IMR-90 (cell line): Measurements from ENCODE around the gene PLXNA1. TPM values are rescaled to one million over a fixed set of nuclear protein-coding genes. Genes with fewer than 3 reads are reported as not detected.

Experiments
- ATAC-seq: fragments of 200-7000 bp; cut with Tn5 transposase; 2 replicates; pipeline ENCODE4 v1.9.1; 2020; ENCODE audit warnings: low read depth, mild to moderate bottlenecking, moderate library complexity
- BruUV-seq: library from RNA; stranded (reverse); fragments of 400-500 nt; replicated peaks from 2 replicates; lab custom pipeline; 2021; lab: Mats Ljungman, UMichigan
- CTCF ChIA-PET: fragments of 300-600 bp; formaldehyde crosslinking; extraction: SDS; loops from one replicate; lab custom pipeline; 2021; ENCODE audit warnings: antibody characterized with exemption; lab: Yijun Ruan, JAX
- POLR2A ChIA-PET: fragments of 300-600 bp; sonication (Branson Sonifier 250); formaldehyde crosslinking; loops from one replicate; lab custom pipeline; 2022; ENCODE audit warnings: antibody characterized with exemption; ENCODE audit not compliant: unreplicated experiment; lab: Charles Lee
- DNase-seq: peaks from one replicate; pipeline ENCODE4 v3.0.0; 2013
- H2AFZ ChIP-seq: replicated peaks from 2 replicates; pipeline ENCODE3; 2013; ENCODE audit warnings: low read length, mild to moderate bottlenecking; ENCODE audit not compliant: poor library complexity
- H2AK5ac ChIP-seq: 2 replicates; pipeline ENCODE4 v1.6.1; 2013; ENCODE audit warnings: low read depth, low read length, inconsistent platforms
- H2AK9ac ChIP-seq: replicated peaks from 2 replicates; pipeline ENCODE3; 2013; ENCODE audit warnings: mild to moderate bottlenecking, low read depth, low read length, moderate library complexity; ENCODE audit not compliant: poor library complexity
- H2BK120ac ChIP-seq: 2 replicates; pipeline ENCODE4 v1.6.1; 2013; ENCODE audit warnings: low read depth, low read length, inconsistent platforms
- H2BK15ac ChIP-seq: 3 replicates; pipeline ENCODE4 v1.6.1; 2013; ENCODE audit warnings: low read depth, low read length, inconsistent platforms
- H2BK20ac ChIP-seq: 2 replicates; pipeline ENCODE4 v1.6.1; 2013; ENCODE audit warnings: low read depth, mild to moderate bottlenecking, inconsistent platforms, low read length, moderate library complexity
- H2BK5ac ChIP-seq: 2 replicates; pipeline ENCODE4 v1.6.1; 2013; ENCODE audit warnings: mild to moderate bottlenecking, low read depth, low read length, inconsistent platforms; ENCODE audit not compliant: poor library complexity, severe bottlenecking
- H3K14ac ChIP-seq: replicated peaks from 2 replicates; pipeline ENCODE4 v1.6.1; 2013; ENCODE audit warnings: low read depth, low read length, inconsistent platforms
- H3K18ac ChIP-seq: 2 replicates; pipeline ENCODE4 v1.6.1; 2013; ENCODE audit warnings: low read depth, low read length, control low read depth
- H3K23ac ChIP-seq: 2 replicates; pipeline ENCODE4 v1.6.1; 2013; ENCODE audit warnings: low read depth, low read length, inconsistent platforms
- H3K27ac ChIP-seq: 2 replicates; pipeline ENCODE4 v1.5.1; 2013; ENCODE audit warnings: mild to moderate bottlenecking, control low read depth, low read length; ENCODE audit not compliant: insufficient read depth
- H3K27me3 ChIP-seq: 2 replicates; pipeline ENCODE4 v1.6.1; 2013; ENCODE audit warnings: low read length; ENCODE audit not compliant: control insufficient read depth, insufficient read depth
- H3K36me3 ChIP-seq: 2 replicates; pipeline ENCODE4 v1.6.1; 2013; ENCODE audit warnings: low read length, mixed read lengths; ENCODE audit not compliant: control insufficient read depth, insufficient read depth
- H3K4ac ChIP-seq: 2 replicates; pipeline ENCODE4 v1.6.1; 2013; ENCODE audit warnings: low read depth, low read length, inconsistent platforms
- H3K4me1 ChIP-seq: 2 replicates; pipeline ENCODE4 v1.6.1; 2013; ENCODE audit warnings: low read length, mixed read lengths; ENCODE audit not compliant: control insufficient read depth, insufficient read depth
- H3K4me2 ChIP-seq: 2 replicates; pipeline ENCODE4 v1.6.1; 2013; ENCODE audit warnings: low read depth, mild to moderate bottlenecking, control low read depth, low read length, moderate library complexity
- H3K4me3 ChIP-seq: 2 replicates; pipeline ENCODE4 v1.5.1; 2013; ENCODE audit warnings: low read depth, mild to moderate bottlenecking, control low read depth, low read length, moderate library complexity; ENCODE audit not compliant: insufficient read depth
- H3K56ac ChIP-seq: 2 replicates; pipeline ENCODE4 v1.6.1; 2013; ENCODE audit warnings: low read length, inconsistent platforms; ENCODE audit not compliant: insufficient read depth; ENCODE audit errors: extremely low read depth
- H3K79me1 ChIP-seq, 2 experiments: 2 replicates each; pipeline ENCODE4 v1.6.1; 2013; ENCODE audit warnings: low read length in 2 of 2, inconsistent platforms in 1 of 2, low read depth in 1 of 2
- H3K9ac ChIP-seq: 2 replicates; pipeline ENCODE4 v1.6.1; 2013; ENCODE audit warnings: low read depth, low read length, control low read depth
- H3K9me1 ChIP-seq: 2 replicates; pipeline ENCODE4 v1.6.1; 2013; ENCODE audit warnings: low read length, inconsistent platforms; ENCODE audit not compliant: insufficient read depth
- H3K9me3 ChIP-seq: 2 replicates; pipeline ENCODE4 v1.6.1; 2013; ENCODE audit warnings: low read length; ENCODE audit not compliant: control insufficient read depth, insufficient read depth
- H4K20me1 ChIP-seq: 2 replicates; pipeline ENCODE4 v1.6.1; 2013; ENCODE audit warnings: low read length, inconsistent platforms; ENCODE audit not compliant: insufficient read depth
- H4K5ac ChIP-seq: 2 replicates; pipeline ENCODE4 v1.6.1; 2013; ENCODE audit warnings: mild to moderate bottlenecking, low read depth, low read length, control low read depth
- H4K8ac ChIP-seq, 2 experiments: 2 replicates each; pipeline ENCODE4 v1.6.1; 2013; ENCODE audit warnings: low read depth in 2 of 2, low read length in 2 of 2, control low read depth in 1 of 2, inconsistent platforms in 1 of 2
- H4K91ac ChIP-seq: 2 replicates; pipeline ENCODE4 v1.6.1; 2013; ENCODE audit warnings: low read depth, low read length, inconsistent platforms; ENCODE audit not compliant: insufficient read depth
- BHLHE40 ChIP-seq: fragments of 150-350 bp; IDR thresholded peaks from 2 replicates; pipeline ENCODE4 v1.6.1; 2016; ENCODE audit warnings: mild to moderate bottlenecking, low read depth, low read length
- FOS ChIP-seq: fragments of 150-350 bp; IDR thresholded peaks from 2 replicates; pipeline ENCODE4 v1.6.1; 2016; ENCODE audit warnings: low read depth, low read length
- POLR2A ChIP-seq: IDR thresholded peaks from 2 replicates; pipeline ENCODE4 v1.6.1; 2012; ENCODE audit warnings: mild to moderate bottlenecking, low read depth, low read length
- RFX5 ChIP-seq: IDR thresholded peaks from 2 replicates; pipeline ENCODE4 v1.8.0; 2012; ENCODE audit warnings: low read depth, mild to moderate bottlenecking, low read length, moderate library complexity
- WGBS, 2 experiments: methylation state at CpG; one replicate each; pipeline versions ENCODE4 v1.1.5 to v1.1.7; 2013; ENCODE audit warnings: missing lambda C conversion rate in 2 of 2; ENCODE audit not compliant: insufficient read length in 1 of 2; ENCODE audit errors: extremely low coverage in 2 of 2; 5-methylcytosine and 5-hydroxymethylcytosine counted together
- dilution Hi-C: fragments of 300-500 bp; cut with HindIII; formaldehyde crosslinking; loops from one replicate; pipeline ENCODE4 v1.14.3; 2018; ENCODE audit warnings: low sequenced_read_pairs; ENCODE audit not compliant: unreplicated experiment
- in situ Hi-C: fragments of 300-500 bp; cut with MboI; formaldehyde crosslinking; loops from 3 replicates; pipeline ENCODE4 v1.14.3; 2019; ENCODE audit warnings: low sequenced_read_pairs, inconsistent platforms, mixed read lengths
- intact Hi-C: fragments of 100-400 bp; cut with micrococcal nuclease; formaldehyde crosslinking; loops from 2 replicates; pipeline ENCODE4 v1.10.0; 2022
- polyA plus RNA-seq, 3 experiments: library from polyadenylated mRNA; depleted of rRNA; stranded (reverse); fragments of >200 nt; gene quantifications; 2 replicates each; pipeline ENCODE4 v1.2.3, GENCODE V29; 2012; ENCODE audit warnings: low replicate concordance in 1 of 3
- total RNA-seq: library from RNA; depleted of rRNA; stranded (reverse); fragments of >200 nt; gene quantifications from 2 replicates; pipeline ENCODE4 v1.2.3, GENCODE V29; 2012

PLXNA1 gene
- total and polyA plus RNA-seq, 2 of the 4 experiments (the other 2 are of a cell fraction) = 13.6 to 49.4 TPM

GRCh38 chr3:127005864-127006500, 23.1 kb downstream of the PLXNA1 start:
- intact Hi-C loops = loop anchor here (10.0 kb wide), 1 partner anchor 539 kb away; no protein-coding TSS in a partner anchor

More at GRCh38 chr3:127005864-127006500, 23.1 kb downstream of the PLXNA1 start:
- Histone ChIP-seq H3K27me3 (no peaks in the 10 kb centered on the region), H4K91ac (peak overlapping the region; percentile 49; the same call in 1 of the 2 replicates), H3K4ac (peak overlapping the region; percentile 65), H2BK120ac (0 out of 2 replicates have a peak overlapping the region, but pooled peaks have one; percentile 8), H2AFZ (peak overlapping the region; percentile 67), H2AK9ac (peak overlapping the region; percentile 93), H3K18ac (no peak overlapping the region), H3K79me1 (peaks cover 24 to 49% of the 10 kb centered on the region in 2 experiments), H3K9ac (no peak overlapping the region), H2BK5ac (peak overlapping the region; percentile 61), H3K14ac (peak overlapping the region; percentile 90; the same call in 1 of the 2 replicates), H4K5ac (peak overlapping the region; percentile 10; the same call in 1 of the 2 replicates), H3K27ac (peak overlapping the region; percentile 58; the same call in 1 of the 2 replicates), H3K4me3 (no peak overlapping the region), H2AK5ac (peak overlapping the region; percentile 58; the same call in 1 of the 2 replicates), H3K9me1 (peaks cover 16% of the 10 kb centered on the region), H3K56ac (no peak overlapping the region), H3K4me2 (no peak overlapping the region), H3K36me3 (peaks cover 23% of the 10 kb centered on the region), H2BK15ac (no peak overlapping the region), H4K8ac (peak overlapping the region in 1 of 2 experiments; percentile 74; a peak in 2 of 4 replicates), H3K23ac (no peak overlapping the region), H4K20me1 (no peaks in the 10 kb centered on the region; the same call in 1 of the 2 replicates), H3K9me3 (no peaks in the 10 kb centered on the region), H2BK20ac (peak overlapping the region; percentile 43; the same call in 1 of the 2 replicates), H3K4me1 (peaks cover 29% of the 10 kb centered on the region)
- in situ Hi-C loops (no loop called here), dilution Hi-C loops (no loop called here)
- ChIA-PET POLR2A (no interaction called here), CTCF (no interaction called here)
- DNase-seq (peak; percentile 48), ATAC-seq (no peak)
- 95% methylated on average over 8 of the region's 17 CpGs; no CpG with 5 or more reads in 1 of the 2 experiments for WGBS, 2 experiments
- BruUV-seq = no TSS peak
- 0 out of 2 replicates have a peak, but pooled peaks have one; percentile 5 for TF ChIP-seq FOS
- no peak for TF ChIP-seq RFX5
- TF ChIP-seq POLR2A = no peak
- peak; percentile 71 for TF ChIP-seq BHLHE40
